GM12878 (cell line): Measurements from ENCODE around the gene CNKSR1.

Source experiments
- SMC3 ChIP-seq: IDR thresholded peaks from 2 replicates; pipeline ENCODE4 v1.6.1; 2011; ENCODE audit warnings: low read length, improper control_type of control experiment, borderline replicate concordance
- TF ChIP-seq, protein P1 (sequence below), 3 experiments: IDR thresholded peaks in 2 of 3; conservative IDR thresholded peaks in 1 of 3; 2 replicates each; pipeline ENCODE4 v1.5.1; 2011; ENCODE audit warnings: low read depth in 3 of 3, low read length in 3 of 3, mild to moderate bottlenecking in 3 of 3, control low read depth in 2 of 3, moderate library complexity in 2 of 3, inconsistent platforms in 1 of 3, mixed read lengths in 1 of 3; ENCODE audit not compliant: control insufficient read depth in 2 of 3, insufficient read depth in 1 of 3; ENCODE audit errors: extremely low read depth in 1 of 3

DNA sequence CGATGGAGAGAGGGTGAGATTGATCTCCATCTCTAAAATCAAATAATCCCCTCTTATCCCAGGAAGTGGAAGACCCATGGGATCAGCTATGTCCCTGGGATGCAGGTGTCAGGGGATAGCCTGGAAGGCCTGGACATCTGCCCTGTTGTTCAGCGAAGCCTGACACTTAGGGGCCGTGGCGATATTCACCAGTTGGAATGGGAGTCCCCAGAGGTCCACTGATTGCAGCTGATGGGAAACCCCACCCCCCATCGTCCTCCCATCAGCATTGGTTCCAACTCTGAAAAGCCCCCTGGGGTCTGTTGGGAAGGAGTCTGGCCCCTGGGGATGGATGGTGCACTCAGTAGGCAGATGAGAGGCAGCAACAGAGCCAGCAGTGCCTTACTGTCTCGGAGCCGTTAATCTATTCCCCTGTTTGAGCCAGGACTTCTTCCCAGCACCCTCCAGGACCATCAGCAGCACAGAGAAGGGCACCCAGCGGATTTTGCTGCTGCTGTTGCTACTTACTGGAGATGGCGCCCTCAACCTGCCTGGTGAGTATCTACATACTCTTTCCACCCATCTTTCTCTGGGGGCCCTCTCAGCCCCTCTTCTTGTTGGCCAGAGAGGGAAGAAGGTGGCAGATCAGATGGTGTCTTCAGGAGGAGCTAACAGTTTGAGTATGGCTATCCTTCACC is 26.5 kb downstream of the CNKSR1 start:
- TF ChIP-seq, protein P1, sequence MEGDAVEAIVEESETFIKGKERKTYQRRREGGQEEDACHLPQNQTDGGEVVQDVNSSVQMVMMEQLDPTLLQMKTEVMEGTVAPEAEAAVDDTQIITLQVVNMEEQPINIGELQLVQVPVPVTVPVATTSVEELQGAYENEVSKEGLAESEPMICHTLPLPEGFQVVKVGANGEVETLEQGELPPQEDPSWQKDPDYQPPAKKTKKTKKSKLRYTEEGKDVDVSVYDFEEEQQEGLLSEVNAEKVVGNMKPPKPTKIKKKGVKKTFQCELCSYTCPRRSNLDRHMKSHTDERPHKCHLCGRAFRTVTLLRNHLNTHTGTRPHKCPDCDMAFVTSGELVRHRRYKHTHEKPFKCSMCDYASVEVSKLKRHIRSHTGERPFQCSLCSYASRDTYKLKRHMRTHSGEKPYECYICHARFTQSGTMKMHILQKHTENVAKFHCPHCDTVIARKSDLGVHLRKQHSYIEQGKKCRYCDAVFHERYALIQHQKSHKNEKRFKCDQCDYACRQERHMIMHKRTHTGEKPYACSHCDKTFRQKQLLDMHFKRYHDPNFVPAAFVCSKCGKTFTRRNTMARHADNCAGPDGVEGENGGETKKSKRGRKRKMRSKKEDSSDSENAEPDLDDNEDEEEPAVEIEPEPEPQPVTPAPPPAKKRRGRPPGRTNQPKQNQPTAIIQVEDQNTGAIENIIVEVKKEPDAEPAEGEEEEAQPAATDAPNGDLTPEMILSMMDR (IDR thresholded peaks at IDR 0.05 in 2 of 3, conservative IDR thresholded peaks at IDR 0.05 in 1 of 3; ENCODE audit: control insufficient read depth in 2 of 3, extremely low read depth in 1 of 3, insufficient read depth in 1 of 3, low read depth in 3 of 3, low read length in 3 of 3): no peak
- no peak for TF ChIP-seq SMC3
